ENCODE results near the gene GPX3. TPM values are rescaled to one million over a fixed set of nuclear protein-coding genes. Genes with fewer than 3 reads are reported as not detected.
A peak's percentile ranks its signal among the peaks of the same experiment; 100 is the strongest.

GPX3 gene
- total and polyA plus RNA-seq, 12 donors: 208 to 1,234 (median 702) TPM

- no peak overlapping the region for H3K4me3 ChIP-seq
- H3K36me3 ChIP-seq: peaks cover 7 to 98% (median 51%) of the 10 kb centered on the region in 9 donors
- intact Hi-C loops (cut with DNase I): no loop called here
- H3K27me3 ChIP-seq: no peaks in the 10 kb centered on the region
- TF ChIP-seq CTCF (IDR thresholded peaks at IDR 0.05): no peak
- H3K27ac ChIP-seq: peak overlapping the region; percentile 17 to 80 (median 72)
- no peaks in the 10 kb centered on the region for H3K9me3 ChIP-seq
- H3K4me1 ChIP-seq: peaks cover 15 to 43% (median 34%) of the 10 kb centered on the region in 9 donors
- peak in 1 of 2 donors; percentile 55 for DNase-seq
- ATAC-seq: peak; percentile 45 to 79 (median 68)
- WGBS, 2 donors: 49 to 51% methylated on average over 12 of the region's 12 CpGs
Observed at GRCh38 chr5:151037561-151038411, 17.4 kb downstream of the GPX3 start.

- Histone ChIP-seq H3K4me1 (peaks cover 15 to 43% (median 34%) of the 10 kb centered on the region in 9 donors), H3K27me3 (no peaks in the 10 kb centered on the region), H3K27ac (peak overlapping the region; percentile 17 to 80 (median 72)), H3K36me3 (peaks cover 7 to 98% (median 52%) of the 10 kb centered on the region in 9 donors), H3K4me3 (no peak overlapping the region), H3K9me3 (no peaks in the 10 kb centered on the region)
- ATAC-seq (peak in 4 of 8 donors; percentile 26 to 50 (median 33)), DNase-seq (no peak)
- no peak for TF ChIP-seq CTCF (IDR thresholded peaks at IDR 0.05)
- WGBS, 2 donors: 61 to 70% methylated on average over 8 of the region's 8 CpGs
- intact Hi-C loops (cut with DNase I): no loop called here
Observed at GRCh38 chr5:151038412-151038745, 18.0 kb downstream of the GPX3 start.

- WGBS, 2 donors: 64 to 72% methylated on average over 7 of the region's 7 CpGs
- no peaks in the 10 kb centered on the region for H3K27me3 ChIP-seq
- peaks cover 7 to 98% (median 48%) of the 10 kb centered on the region in 9 donors for H3K36me3 ChIP-seq
- H3K9me3 ChIP-seq: no peaks in the 10 kb centered on the region
- H3K4me1 ChIP-seq: peaks cover 15 to 43% (median 34%) of the 10 kb centered on the region in 9 donors
- intact Hi-C loops (cut with DNase I): no loop called here
- H3K27ac ChIP-seq: peak overlapping the region in 9 of 10 donors; percentile 46 to 80 (median 73)
- no peak for DNase-seq
- TF ChIP-seq CTCF (IDR thresholded peaks at IDR 0.05): no peak
- peak in 4 of 8 donors; percentile 4 to 39 (median 22) for ATAC-seq
- no peak overlapping the region for H3K4me3 ChIP-seq
Observed at GRCh38 chr5:151038801-151039238, 18.4 kb downstream of the GPX3 start.

- 92 to 94% methylated on average over 9 of the region's 9 CpGs for WGBS, 2 donors
- Histone ChIP-seq H3K27me3 (no peaks in the 10 kb centered on the region), H3K4me3 (no peak overlapping the region), H3K9me3 (no peaks in the 10 kb centered on the region), H3K27ac (peak overlapping the region in 7 of 10 donors; percentile 0 to 80 (median 45)), H3K36me3 (peaks cover 7 to 100% (median 45%) of the 10 kb centered on the region in 9 donors), H3K4me1 (peaks cover 15 to 43% (median 34%) of the 10 kb centered on the region in 9 donors)
- DNase-seq (no peak), ATAC-seq (no peak)
- intact Hi-C loops (cut with DNase I): no loop called here
- no peak for TF ChIP-seq CTCF (IDR thresholded peaks at IDR 0.05)
Observed at GRCh38 chr5:151039665-151040064, 19.3 kb downstream of the GPX3 start.

Measured in heart right ventricle (tissue), 16 donors.